ENCODE measurements around the gene CDK14. TPM values are rescaled to one million over a fixed set of nuclear protein-coding genes. Genes with fewer than 3 reads are reported as not detected.

The CDK14 gene
- total and polyA plus RNA-seq, 2 donors (not counting 3 experiments of a cell fraction or from before 2014, with no cell fraction given) = 5.5 to 34.2 TPM

DNA sequence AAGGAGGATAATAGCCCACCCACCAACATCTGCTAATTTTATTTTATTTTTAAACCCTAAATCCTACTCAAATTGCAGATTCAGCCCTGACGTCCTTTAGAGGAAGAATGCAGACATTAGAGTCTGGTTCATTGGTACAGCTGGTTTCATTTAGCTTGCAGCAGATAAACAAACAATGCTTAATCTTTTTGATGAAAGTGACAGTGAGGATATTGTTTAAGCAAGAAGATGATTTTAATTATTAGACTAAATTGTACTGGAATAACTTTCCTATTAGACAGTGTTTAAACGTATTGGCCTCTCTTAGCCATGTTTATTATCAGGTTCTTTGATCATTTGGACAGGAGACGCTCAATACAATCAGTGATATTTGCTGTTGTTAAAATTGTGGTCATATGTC is 164.8 kb downstream of the CDK14 start:
- Histone ChIP-seq H2AFZ (ENCODE audit: low read depth, low read length) (no peak overlapping the region), H3K4me3 (replicated peaks in 1 of 3; ENCODE audit: insufficient read depth in 1 of 3, low read depth in 1 of 3, low read length in 3 of 3) (no peak overlapping the region), H4K20me1 (replicated peaks; ENCODE audit: control insufficient read depth, extremely low read depth, insufficient read depth, low read length) (no peaks in the 10 kb centered on the region), H3K27ac (ENCODE audit: insufficient read depth, low read depth, low read length) (no peak overlapping the region), H3K79me2 (ENCODE audit: control insufficient read depth, insufficient read depth, low read length) (no peaks in the 10 kb centered on the region), H3K4me2 (ENCODE audit: insufficient read depth, low read length) (no peak overlapping the region), H3K9me3 (replicated peaks; ENCODE audit: control insufficient read depth, insufficient read depth, low read length) (no peaks in the 10 kb centered on the region), H3K36me3 (ENCODE audit: control insufficient read depth in 2 of 2, extremely low read depth in 1 of 2, insufficient read depth in 2 of 2, low read length in 2 of 2) (no peaks in the 10 kb centered on the region), H3K9ac (replicated peaks; ENCODE audit: extremely low read depth, insufficient read depth, low read length) (no peak overlapping the region), H3K9me1 (replicated peaks; ENCODE audit: control insufficient read depth, extremely low read depth, insufficient read depth, low read length) (no peaks in the 10 kb centered on the region), H3K4me1 (ENCODE audit: control insufficient read depth, extremely low read depth, insufficient read depth, low read length) (no peaks in the 10 kb centered on the region), H3K27me3 (ENCODE audit: control insufficient read depth in 2 of 2, insufficient read depth in 2 of 2, low read length in 2 of 2) (no peaks in the 10 kb centered on the region)
- no peak for FAIRE-seq
- TF ChIP-seq JUN (IDR thresholded peaks at IDR 0.05; ENCODE audit: borderline replicate concordance, insufficient read depth, insufficient read length, low read depth) = no peak
- no peak for TF ChIP-seq GATA2 (IDR thresholded peaks at IDR 0.05; ENCODE audit: insufficient read depth, insufficient read length, low read depth, low read length)
- TF ChIP-seq MYC (IDR thresholded peaks at IDR 0.05; ENCODE audit: low read depth, low read length) = no peak
- TF ChIP-seq, protein P1, sequence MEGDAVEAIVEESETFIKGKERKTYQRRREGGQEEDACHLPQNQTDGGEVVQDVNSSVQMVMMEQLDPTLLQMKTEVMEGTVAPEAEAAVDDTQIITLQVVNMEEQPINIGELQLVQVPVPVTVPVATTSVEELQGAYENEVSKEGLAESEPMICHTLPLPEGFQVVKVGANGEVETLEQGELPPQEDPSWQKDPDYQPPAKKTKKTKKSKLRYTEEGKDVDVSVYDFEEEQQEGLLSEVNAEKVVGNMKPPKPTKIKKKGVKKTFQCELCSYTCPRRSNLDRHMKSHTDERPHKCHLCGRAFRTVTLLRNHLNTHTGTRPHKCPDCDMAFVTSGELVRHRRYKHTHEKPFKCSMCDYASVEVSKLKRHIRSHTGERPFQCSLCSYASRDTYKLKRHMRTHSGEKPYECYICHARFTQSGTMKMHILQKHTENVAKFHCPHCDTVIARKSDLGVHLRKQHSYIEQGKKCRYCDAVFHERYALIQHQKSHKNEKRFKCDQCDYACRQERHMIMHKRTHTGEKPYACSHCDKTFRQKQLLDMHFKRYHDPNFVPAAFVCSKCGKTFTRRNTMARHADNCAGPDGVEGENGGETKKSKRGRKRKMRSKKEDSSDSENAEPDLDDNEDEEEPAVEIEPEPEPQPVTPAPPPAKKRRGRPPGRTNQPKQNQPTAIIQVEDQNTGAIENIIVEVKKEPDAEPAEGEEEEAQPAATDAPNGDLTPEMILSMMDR (IDR thresholded peaks at IDR 0.05; ENCODE audit: extremely low read depth in 1 of 2, insufficient read depth in 1 of 2, low read depth in 1 of 2, low read length in 2 of 2) = no peak
- TF ChIP-seq, protein P2, sequence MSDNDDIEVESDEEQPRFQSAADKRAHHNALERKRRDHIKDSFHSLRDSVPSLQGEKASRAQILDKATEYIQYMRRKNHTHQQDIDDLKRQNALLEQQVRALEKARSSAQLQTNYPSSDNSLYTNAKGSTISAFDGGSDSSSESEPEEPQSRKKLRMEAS (IDR thresholded peaks at IDR 0.05; ENCODE audit: insufficient read depth, insufficient read length) = no peak
- TF ChIP-seq FOS (IDR thresholded peaks at IDR 0.05; ENCODE audit: borderline replicate concordance, insufficient read depth, low read length) = no peak
- TF ChIP-seq POLR2A (IDR thresholded peaks at IDR 0.05; ENCODE audit: low read depth, low read length) = no peak
- TF ChIP-seq EZH2 (IDR thresholded peaks at IDR 0.05; ENCODE audit: borderline replicate concordance, low read depth, low read length, severe bottlenecking) = no peak
- TF ChIP-seq POLR2AphosphoS5 (IDR thresholded peaks at IDR 0.05; ENCODE audit: insufficient read depth, low read depth, low read length) = no peak
- no TSS peak for BruUV-seq (replicated peaks)
- ChIA-PET CTCF (interaction anchor here (2.4 kb wide), 1 partner anchor 11 kb away, joined by 9 read pairs; no protein-coding TSS in a partner anchor), POLR2A (no interaction called here)
- dilution Hi-C loops (cut with MboI; ENCODE audit: extremely low pct_ligation_motif_present, low sequenced_read_pairs) = no loop called here
- intact Hi-C loops (cut with micrococcal nuclease) = no loop called here
- no peak for DNase-seq (ENCODE audit: low read depth, low spot score)
